ENCODE data around the gene ALPK1. TPM values are rescaled to one million over a fixed set of nuclear protein-coding genes. Genes with fewer than 3 reads are reported as not detected.

The ALPK1 gene
- total and polyA plus RNA-seq, 2 donors = 14.5 to 16.6 TPM

GRCh38 chr4:112378858-112379257, 81.7 kb downstream of the ALPK1 start:
- Histone ChIP-seq H3K36me3 (ENCODE audit: control insufficient read depth in 2 of 2, insufficient read depth in 2 of 2, low read length in 1 of 2) (peaks cover 6 to 9% of the 10 kb centered on the region in 2 donors), H3K27me3 (ENCODE audit: control insufficient read depth in 2 of 2, insufficient read depth in 1 of 2, low read length in 1 of 2) (no peaks in the 10 kb centered on the region), H3K4me1 (ENCODE audit: control insufficient read depth in 2 of 2, insufficient read depth in 2 of 2, low read length in 2 of 2) (no peaks in the 10 kb centered on the region), H3K4me3 (ENCODE audit: low read length in 2 of 2) (no peak overlapping the region), H3K27ac (ENCODE audit: low read depth in 1 of 2, low read length in 1 of 2) (no peak overlapping the region), H3K9me3 (ENCODE audit: control insufficient read depth in 2 of 2, insufficient read depth in 1 of 2, low read length in 1 of 2) (no peaks in the 10 kb centered on the region)
- WGBS = 96% methylated on average over 3 of the region's 3 CpGs
- no peak for DNase-seq (ENCODE audit: low read depth in 6 of 9, low spot score in 9 of 9)

DNA sequence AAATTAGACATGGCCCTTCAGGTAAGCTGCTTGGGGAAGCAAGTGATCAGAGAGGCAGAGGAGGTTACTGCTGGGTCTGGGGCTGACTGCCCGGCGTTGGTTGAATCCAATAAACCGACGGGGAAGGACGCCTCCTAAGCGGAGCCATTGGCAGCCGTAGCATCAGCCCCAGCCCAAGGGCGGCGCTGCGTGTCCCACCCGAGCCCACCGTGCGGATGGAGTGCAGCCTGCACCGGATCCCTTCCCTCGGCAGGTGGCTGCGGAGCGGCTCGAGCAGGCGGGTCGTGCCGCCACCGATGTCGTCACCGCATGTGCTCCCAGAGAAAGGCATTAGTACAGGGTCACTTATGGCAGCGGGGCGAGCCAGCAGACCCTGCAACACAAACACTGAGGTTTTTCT, 82.1 kb downstream of the ALPK1 start:
- Histone ChIP-seq H3K4me3 (ENCODE audit: low read length in 2 of 2) (no peak overlapping the region), H3K27ac (ENCODE audit: low read depth in 1 of 2, low read length in 1 of 2) (no peak overlapping the region), H3K4me1 (ENCODE audit: control insufficient read depth in 2 of 2, insufficient read depth in 2 of 2, low read length in 2 of 2) (no peaks in the 10 kb centered on the region), H3K9me3 (ENCODE audit: control insufficient read depth in 2 of 2, insufficient read depth in 1 of 2, low read length in 1 of 2) (no peaks in the 10 kb centered on the region), H3K36me3 (ENCODE audit: control insufficient read depth in 2 of 2, insufficient read depth in 2 of 2, low read length in 1 of 2) (peaks cover 6 to 9% of the 10 kb centered on the region in 2 donors), H3K27me3 (ENCODE audit: control insufficient read depth in 2 of 2, insufficient read depth in 1 of 2, low read length in 1 of 2) (no peaks in the 10 kb centered on the region)
- 96% methylated on average over 26 of the region's 26 CpGs for WGBS
- no peak for DNase-seq (ENCODE audit: low read depth in 6 of 9, low spot score in 9 of 9)

DNA sequence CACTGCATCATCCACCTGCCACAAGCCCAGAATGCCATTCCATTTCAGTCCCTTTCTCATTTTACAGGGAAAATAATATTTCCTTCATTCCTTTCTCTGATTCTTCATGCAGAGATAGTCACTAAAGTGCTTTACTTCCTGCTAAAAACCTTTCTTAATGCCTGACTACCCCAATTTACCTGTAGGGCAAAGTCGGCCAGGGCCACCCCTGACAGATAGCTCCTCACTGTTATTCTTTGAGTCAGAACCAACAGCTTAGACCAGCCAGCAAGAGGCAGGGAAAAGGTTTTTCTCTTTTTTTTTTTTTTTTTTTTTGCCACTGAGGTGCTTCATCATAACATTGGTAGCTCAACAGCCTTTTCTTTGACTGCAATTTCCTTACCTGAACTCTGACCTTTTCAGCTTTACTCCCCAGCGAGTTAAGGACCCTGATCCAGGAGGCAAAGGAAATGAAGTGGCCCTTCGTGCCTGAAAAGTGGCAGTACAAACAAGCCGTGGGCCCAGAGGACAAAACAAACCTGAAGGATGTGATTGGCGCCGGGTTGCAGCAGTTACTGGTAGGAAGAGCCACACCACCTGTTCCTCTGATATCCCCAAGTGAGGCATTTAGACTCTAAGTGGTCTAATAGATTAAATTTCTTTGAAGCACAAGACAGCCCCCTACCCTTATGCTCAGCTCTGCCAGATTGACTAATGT, 85.0 kb downstream of the ALPK1 start:
- 94% methylated on average over 6 of the region's 6 CpGs for WGBS
- Histone ChIP-seq H3K4me3 (ENCODE audit: low read length in 2 of 2) (no peak overlapping the region), H3K27ac (ENCODE audit: low read depth in 1 of 2, low read length in 1 of 2) (no peak overlapping the region), H3K9me3 (ENCODE audit: control insufficient read depth in 2 of 2, insufficient read depth in 1 of 2, low read length in 1 of 2) (no peaks in the 10 kb centered on the region), H3K36me3 (ENCODE audit: control insufficient read depth in 2 of 2, insufficient read depth in 2 of 2, low read length in 1 of 2) (peaks cover 6 to 9% of the 10 kb centered on the region in 2 donors), H3K4me1 (ENCODE audit: control insufficient read depth in 2 of 2, insufficient read depth in 2 of 2, low read length in 2 of 2) (no peaks in the 10 kb centered on the region), H3K27me3 (ENCODE audit: control insufficient read depth in 2 of 2, insufficient read depth in 1 of 2, low read length in 1 of 2) (no peaks in the 10 kb centered on the region)
- DNase-seq (ENCODE audit: low read depth in 6 of 9, low spot score in 9 of 9) = no peak

- Histone ChIP-seq H3K36me3 (ENCODE audit: control insufficient read depth in 2 of 2, insufficient read depth in 2 of 2, low read length in 1 of 2) (peaks cover 0 to 6% of the 10 kb centered on the region in 2 donors), H3K27me3 (ENCODE audit: control insufficient read depth in 2 of 2, insufficient read depth in 1 of 2, low read length in 1 of 2) (no peaks in the 10 kb centered on the region), H3K27ac (ENCODE audit: low read depth in 1 of 2, low read length in 1 of 2) (no peak overlapping the region), H3K9me3 (ENCODE audit: control insufficient read depth in 2 of 2, insufficient read depth in 1 of 2, low read length in 1 of 2) (no peaks in the 10 kb centered on the region), H3K4me3 (ENCODE audit: low read length in 2 of 2) (no peak overlapping the region), H3K4me1 (ENCODE audit: control insufficient read depth in 2 of 2, insufficient read depth in 2 of 2, low read length in 2 of 2) (no peaks in the 10 kb centered on the region)
- no peak for DNase-seq (ENCODE audit: low read depth in 6 of 9, low spot score in 9 of 9)
- 98% methylated on average over 4 of the region's 4 CpGs for WGBS
Measured at GRCh38 chr4:112386071-112386470, 88.9 kb downstream of the ALPK1 start.

DNA sequence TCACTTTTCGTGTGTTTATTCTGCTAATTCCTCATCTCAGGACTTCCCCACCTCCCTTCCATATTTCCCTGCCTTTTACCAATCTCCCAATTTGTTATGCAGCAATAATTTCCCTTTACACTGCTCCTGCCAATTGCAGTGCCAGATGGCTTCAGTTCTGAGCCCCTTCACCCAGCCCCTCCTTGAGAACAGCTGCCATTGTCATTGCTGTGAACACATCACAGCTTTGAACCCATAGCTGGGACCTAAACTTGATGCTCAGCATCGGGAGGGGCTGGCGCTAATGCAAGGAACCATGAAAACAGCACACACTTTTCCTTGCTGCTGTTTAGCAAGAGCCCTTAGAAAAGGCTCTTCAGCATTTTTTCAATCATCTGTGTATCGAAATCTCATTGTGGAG, 104.9 kb downstream of the ALPK1 start:
- Histone ChIP-seq H3K4me1 (ENCODE audit: control insufficient read depth in 2 of 2, insufficient read depth in 2 of 2, low read length in 2 of 2) (no peaks in the 10 kb centered on the region), H3K27ac (ENCODE audit: low read depth in 1 of 2, low read length in 1 of 2) (no peak overlapping the region), H3K27me3 (ENCODE audit: control insufficient read depth in 2 of 2, insufficient read depth in 1 of 2, low read length in 1 of 2) (no peaks in the 10 kb centered on the region), H3K9me3 (ENCODE audit: control insufficient read depth in 2 of 2, insufficient read depth in 1 of 2, low read length in 1 of 2) (no peaks in the 10 kb centered on the region), H3K4me3 (ENCODE audit: low read length in 2 of 2) (no peak overlapping the region), H3K36me3 (ENCODE audit: control insufficient read depth in 2 of 2, insufficient read depth in 2 of 2, low read length in 1 of 2) (no peaks in the 10 kb centered on the region)
- WGBS = 96% methylated on average over 4 of the region's 4 CpGs
- no peak for DNase-seq (ENCODE audit: low read depth in 6 of 9, low spot score in 9 of 9)

- H3K27me3 ChIP-seq (ENCODE audit: control insufficient read depth in 2 of 2, insufficient read depth in 1 of 2, low read length in 1 of 2) = no peaks in the 10 kb centered on the region
- H3K4me3 ChIP-seq (ENCODE audit: low read length in 2 of 2) = no peak overlapping the region
- WGBS = 93% methylated on average over 11 of the region's 11 CpGs
- peak overlapping the region in 1 of 2 donors; percentile 23 for H3K27ac ChIP-seq (ENCODE audit: low read depth in 1 of 2, low read length in 1 of 2)
- no peaks in the 10 kb centered on the region for H3K36me3 ChIP-seq (ENCODE audit: control insufficient read depth in 2 of 2, insufficient read depth in 2 of 2, low read length in 1 of 2)
- no peaks in the 10 kb centered on the region for H3K4me1 ChIP-seq (ENCODE audit: control insufficient read depth in 2 of 2, insufficient read depth in 2 of 2, low read length in 2 of 2)
- H3K9me3 ChIP-seq (ENCODE audit: control insufficient read depth in 2 of 2, insufficient read depth in 1 of 2, low read length in 1 of 2) = no peaks in the 10 kb centered on the region
- DNase-seq (ENCODE audit: low read depth in 6 of 9, low spot score in 9 of 9) = no peak
Measured at GRCh38 chr4:112403101-112403945, 106.2 kb downstream of the ALPK1 start.

DNA sequence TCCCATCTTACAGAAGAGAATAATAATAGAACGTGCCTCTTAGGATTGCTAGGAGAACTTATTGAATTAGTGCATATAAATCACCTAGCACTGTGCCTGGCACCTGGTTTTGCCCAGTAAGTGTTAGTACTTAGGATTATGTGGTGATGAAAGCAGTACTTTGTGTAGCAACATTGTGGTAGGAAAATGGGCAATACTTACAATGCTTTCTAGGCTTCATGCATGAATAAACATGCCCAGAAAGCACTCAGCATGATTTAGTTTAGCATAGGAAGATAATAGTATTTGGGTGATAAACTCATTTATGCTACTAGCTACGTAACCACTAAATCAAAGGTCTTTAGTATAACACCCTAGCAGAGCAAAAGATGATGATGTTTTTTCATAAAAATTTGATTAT, 113.2 kb downstream of the ALPK1 start:
- no peak overlapping the region for H3K4me3 ChIP-seq (ENCODE audit: low read length in 2 of 2)
- no peaks in the 10 kb centered on the region for H3K9me3 ChIP-seq (ENCODE audit: control insufficient read depth in 2 of 2, insufficient read depth in 1 of 2, low read length in 1 of 2)
- no peak overlapping the region for H3K27ac ChIP-seq (ENCODE audit: low read depth in 1 of 2, low read length in 1 of 2)
- WGBS = 95% methylated on average over 2 of the region's 2 CpGs
- no peaks in the 10 kb centered on the region for H3K4me1 ChIP-seq (ENCODE audit: control insufficient read depth in 2 of 2, insufficient read depth in 2 of 2, low read length in 2 of 2)
- H3K27me3 ChIP-seq (ENCODE audit: control insufficient read depth in 2 of 2, insufficient read depth in 1 of 2, low read length in 1 of 2) = no peaks in the 10 kb centered on the region
- peaks cover 0 to 5% of the 10 kb centered on the region in 2 donors for H3K36me3 ChIP-seq (ENCODE audit: control insufficient read depth in 2 of 2, insufficient read depth in 2 of 2, low read length in 1 of 2)
- no peak for DNase-seq (ENCODE audit: low read depth in 6 of 9, low spot score in 9 of 9)

GRCh38 chr4:112410804-112411203, 113.6 kb downstream of the ALPK1 start:
- H3K27me3 ChIP-seq (ENCODE audit: control insufficient read depth in 2 of 2, insufficient read depth in 1 of 2, low read length in 1 of 2) = no peaks in the 10 kb centered on the region
- no peaks in the 10 kb centered on the region for H3K4me1 ChIP-seq (ENCODE audit: control insufficient read depth in 2 of 2, insufficient read depth in 2 of 2, low read length in 2 of 2)
- no peak overlapping the region for H3K4me3 ChIP-seq (ENCODE audit: low read length in 2 of 2)
- H3K9me3 ChIP-seq (ENCODE audit: control insufficient read depth in 2 of 2, insufficient read depth in 1 of 2, low read length in 1 of 2) = no peaks in the 10 kb centered on the region
- no peak overlapping the region for H3K27ac ChIP-seq (ENCODE audit: low read depth in 1 of 2, low read length in 1 of 2)
- H3K36me3 ChIP-seq (ENCODE audit: control insufficient read depth in 2 of 2, insufficient read depth in 2 of 2, low read length in 1 of 2) = peaks cover 0 to 5% of the 10 kb centered on the region in 2 donors
- DNase-seq (ENCODE audit: low read depth in 6 of 9, low spot score in 9 of 9) = no peak
- 98% methylated on average over 7 of the region's 7 CpGs for WGBS

DNA sequence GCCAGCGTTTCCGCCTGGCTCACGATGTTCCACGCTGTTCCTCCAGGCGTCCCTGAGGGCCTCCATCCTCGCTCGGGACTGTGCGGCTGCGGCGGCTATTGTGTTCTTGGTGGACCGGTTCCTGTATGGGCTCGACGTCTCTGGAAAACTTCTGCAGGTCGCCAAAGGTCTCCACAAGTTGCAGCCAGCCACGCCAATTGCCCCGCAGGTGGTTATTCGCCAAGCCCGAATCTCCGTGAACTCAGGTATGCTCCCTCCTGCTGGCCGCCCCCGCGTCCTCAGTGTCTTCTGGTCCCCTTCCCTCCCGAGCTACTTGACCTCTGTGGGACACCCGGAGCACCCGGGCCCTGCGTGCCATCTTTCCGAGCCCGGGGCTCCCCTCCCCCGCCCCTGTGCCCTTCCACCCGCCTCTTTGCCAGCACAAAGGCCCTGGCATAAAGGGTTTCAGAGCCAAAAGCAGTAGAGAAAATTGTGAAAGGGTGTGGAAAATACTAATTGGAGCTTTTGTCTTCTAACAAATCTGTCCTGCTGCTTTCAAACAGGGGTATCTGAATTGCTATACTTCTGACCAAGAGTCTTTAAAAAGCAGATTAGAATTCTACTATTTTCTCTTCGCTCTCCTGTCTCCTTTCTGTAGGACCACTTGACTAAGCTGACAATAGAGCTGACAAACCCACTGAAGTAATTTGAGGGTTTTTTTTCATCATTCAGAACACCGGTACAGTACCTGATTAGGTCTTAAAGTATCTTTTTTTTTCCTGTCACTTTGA, 114.8 kb downstream of the ALPK1 start:
- H3K4me1 ChIP-seq (ENCODE audit: control insufficient read depth in 2 of 2, insufficient read depth in 2 of 2, low read length in 2 of 2) = no peaks in the 10 kb centered on the region
- H3K9me3 ChIP-seq (ENCODE audit: control insufficient read depth in 2 of 2, insufficient read depth in 1 of 2, low read length in 1 of 2) = no peaks in the 10 kb centered on the region
- H3K36me3 ChIP-seq (ENCODE audit: control insufficient read depth in 2 of 2, insufficient read depth in 2 of 2, low read length in 1 of 2) = peaks cover 0 to 5% of the 10 kb centered on the region in 2 donors
- no peaks in the 10 kb centered on the region for H3K27me3 ChIP-seq (ENCODE audit: control insufficient read depth in 2 of 2, insufficient read depth in 1 of 2, low read length in 1 of 2)
- no peak overlapping the region for H3K27ac ChIP-seq (ENCODE audit: low read depth in 1 of 2, low read length in 1 of 2)
- DNase-seq (ENCODE audit: low read depth in 6 of 9, low spot score in 9 of 9) = no peak
- 96% methylated on average over 32 of the region's 32 CpGs for WGBS
- H3K4me3 ChIP-seq (ENCODE audit: low read length in 2 of 2) = no peak overlapping the region

All from thymus (tissue), 11 donors.